ENCODE measurements around the gene KDM4B.

KDM4B gene

DNA sequence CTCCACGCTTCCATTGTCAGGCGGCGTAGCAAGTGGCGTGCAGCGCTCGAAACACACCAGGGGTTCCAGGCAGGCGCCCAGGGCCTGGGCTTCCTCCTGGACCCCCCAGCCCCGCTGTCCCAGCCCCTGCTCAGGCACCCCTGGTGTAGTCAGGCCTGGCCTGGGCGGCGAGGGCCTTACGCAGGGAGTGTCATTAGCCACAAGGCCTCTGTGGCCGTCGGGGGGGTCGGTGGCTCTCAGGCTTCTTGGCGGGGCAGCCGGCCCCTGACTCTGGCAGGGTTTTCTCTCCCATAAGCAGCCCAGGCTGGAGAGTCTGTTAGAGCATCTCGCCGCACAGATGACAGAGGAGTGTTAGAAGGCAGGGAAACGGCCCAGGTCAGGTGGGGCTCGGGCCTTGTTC is 116.7 kb downstream of the KDM4B start:
- Histone ChIP-seq H3K27me3 (ENCODE audit: control insufficient read depth, insufficient read depth, low read length) (no peaks in the 10 kb centered on the region), H3K4me3 (ENCODE audit: low read depth, low read length) (no peak overlapping the region), H3K27ac (ENCODE audit: low read depth, low read length) (0 out of 2 replicates have a peak overlapping the region, but pooled peaks have one; percentile 16), H3K36me3 (ENCODE audit: control insufficient read depth, insufficient read depth, low read length) (peaks cover 38% of the 10 kb centered on the region), H3K4me1 (ENCODE audit: control insufficient read depth, insufficient read depth, low read length) (peaks cover 5% of the 10 kb centered on the region; the same call in 1 of the 2 replicates), H3K9ac (ENCODE audit: low read length) (no peak overlapping the region), H3K9me3 (ENCODE audit: control insufficient read depth, insufficient read depth, low read depth, low read length) (no peaks in the 10 kb centered on the region)

DNA sequence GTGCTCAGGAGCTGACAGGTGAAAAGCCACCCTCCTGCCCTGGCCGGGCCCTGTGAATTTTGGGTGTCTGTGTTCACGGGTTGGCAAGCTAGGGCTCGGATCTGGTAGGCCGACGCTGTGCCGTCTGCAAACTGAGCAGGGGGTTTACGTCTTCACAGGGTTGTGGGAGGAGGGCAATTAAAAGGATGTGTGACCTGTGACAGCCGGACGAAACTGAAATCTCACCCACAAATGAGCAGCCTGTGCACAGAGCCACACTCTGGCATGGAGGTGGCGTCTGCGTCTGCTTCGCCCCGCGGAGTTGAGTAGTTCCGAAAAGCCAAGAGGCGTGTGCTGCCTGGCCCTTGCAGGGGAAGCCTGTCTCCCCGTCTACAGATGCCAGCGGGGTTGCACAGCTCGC is 117.3 kb downstream of the KDM4B start:
- Histone ChIP-seq H3K27ac (ENCODE audit: low read depth, low read length) (no peak overlapping the region), H3K36me3 (ENCODE audit: control insufficient read depth, insufficient read depth, low read length) (peaks cover 31% of the 10 kb centered on the region), H3K4me1 (ENCODE audit: control insufficient read depth, insufficient read depth, low read length) (peaks cover 11% of the 10 kb centered on the region; the same call in 1 of the 2 replicates), H3K9ac (ENCODE audit: low read length) (no peak overlapping the region), H3K27me3 (ENCODE audit: control insufficient read depth, insufficient read depth, low read length) (no peaks in the 10 kb centered on the region), H3K4me3 (ENCODE audit: low read depth, low read length) (no peak overlapping the region), H3K9me3 (ENCODE audit: control insufficient read depth, insufficient read depth, low read depth, low read length) (no peaks in the 10 kb centered on the region)

- no peak overlapping the region for H3K4me3 ChIP-seq (ENCODE audit: low read depth, low read length)
- H3K36me3 ChIP-seq (ENCODE audit: control insufficient read depth, insufficient read depth, low read length), result peaks cover 26% of the 10 kb centered on the region
- no peak overlapping the region for H3K27ac ChIP-seq (ENCODE audit: low read depth, low read length)
- H3K9ac ChIP-seq (ENCODE audit: low read length), result no peak overlapping the region
- no peaks in the 10 kb centered on the region for H3K27me3 ChIP-seq (ENCODE audit: control insufficient read depth, insufficient read depth, low read length)
- H3K4me1 ChIP-seq (ENCODE audit: control insufficient read depth, insufficient read depth, low read length), result peaks cover 17% of the 10 kb centered on the region; the same call in 1 of the 2 replicates
- H3K9me3 ChIP-seq (ENCODE audit: control insufficient read depth, insufficient read depth, low read depth, low read length), result no peaks in the 10 kb centered on the region
These were observed 118.0 kb downstream of the KDM4B start for GRCh38 chr19:5086725-5087439.

GRCh38 chr19:5089283-5089682 is 120.4 kb downstream of the KDM4B start:
- H3K36me3 ChIP-seq (ENCODE audit: control insufficient read depth, insufficient read depth, low read length), result peaks cover 22% of the 10 kb centered on the region
- H3K27ac ChIP-seq (ENCODE audit: low read depth, low read length), result no peak overlapping the region
- H3K27me3 ChIP-seq (ENCODE audit: control insufficient read depth, insufficient read depth, low read length), result no peaks in the 10 kb centered on the region
- H3K4me1 ChIP-seq (ENCODE audit: control insufficient read depth, insufficient read depth, low read length), result peaks cover 25% of the 10 kb centered on the region; the same call in 1 of the 2 replicates
- H3K4me3 ChIP-seq (ENCODE audit: low read depth, low read length), result no peak overlapping the region
- H3K9ac ChIP-seq (ENCODE audit: low read length), result no peak overlapping the region
- H3K9me3 ChIP-seq (ENCODE audit: control insufficient read depth, insufficient read depth, low read depth, low read length), result no peaks in the 10 kb centered on the region

DNA sequence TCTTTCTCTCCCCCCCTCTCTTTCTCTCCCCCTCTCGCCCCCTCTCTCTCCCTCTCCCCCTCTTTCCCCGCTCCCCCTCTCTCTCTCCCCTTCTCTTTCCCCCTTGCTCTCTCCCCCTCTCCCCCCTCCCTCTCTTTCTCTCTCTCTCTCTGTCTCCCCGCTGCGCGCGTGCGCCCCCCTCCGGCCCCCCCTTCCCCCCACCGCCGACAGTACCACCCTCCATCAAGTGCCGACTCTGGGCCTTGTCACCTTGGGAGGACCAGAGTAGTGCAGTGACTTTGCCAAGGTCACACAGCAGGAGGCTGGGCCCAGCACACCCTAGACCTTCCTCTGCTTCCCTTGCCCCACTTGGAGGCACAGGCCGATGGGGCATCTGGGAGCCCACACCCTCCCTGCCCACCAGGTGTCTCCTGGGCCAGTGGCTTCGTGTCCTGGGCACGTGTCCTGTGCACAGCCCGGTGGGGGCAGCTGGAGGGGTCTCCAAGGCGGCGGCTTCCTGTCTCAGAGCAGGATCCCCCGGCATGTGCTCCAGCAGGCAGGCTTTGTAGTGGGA is 121.6 kb downstream of the KDM4B start:
- no peaks in the 10 kb centered on the region for H3K9me3 ChIP-seq (ENCODE audit: control insufficient read depth, insufficient read depth, low read depth, low read length)
- peak overlapping the region; percentile 35; the same call in 1 of the 2 replicates for H3K27ac ChIP-seq (ENCODE audit: low read depth, low read length)
- peak overlapping the region; percentile 6 for H3K9ac ChIP-seq (ENCODE audit: low read length)
- H3K27me3 ChIP-seq (ENCODE audit: control insufficient read depth, insufficient read depth, low read length), result no peaks in the 10 kb centered on the region
- H3K4me3 ChIP-seq (ENCODE audit: low read depth, low read length), result no peak overlapping the region
- H3K36me3 ChIP-seq (ENCODE audit: control insufficient read depth, insufficient read depth, low read length), result peaks cover 22% of the 10 kb centered on the region
- peaks cover 25% of the 10 kb centered on the region; the same call in 1 of the 2 replicates for H3K4me1 ChIP-seq (ENCODE audit: control insufficient read depth, insufficient read depth, low read length)

DNA sequence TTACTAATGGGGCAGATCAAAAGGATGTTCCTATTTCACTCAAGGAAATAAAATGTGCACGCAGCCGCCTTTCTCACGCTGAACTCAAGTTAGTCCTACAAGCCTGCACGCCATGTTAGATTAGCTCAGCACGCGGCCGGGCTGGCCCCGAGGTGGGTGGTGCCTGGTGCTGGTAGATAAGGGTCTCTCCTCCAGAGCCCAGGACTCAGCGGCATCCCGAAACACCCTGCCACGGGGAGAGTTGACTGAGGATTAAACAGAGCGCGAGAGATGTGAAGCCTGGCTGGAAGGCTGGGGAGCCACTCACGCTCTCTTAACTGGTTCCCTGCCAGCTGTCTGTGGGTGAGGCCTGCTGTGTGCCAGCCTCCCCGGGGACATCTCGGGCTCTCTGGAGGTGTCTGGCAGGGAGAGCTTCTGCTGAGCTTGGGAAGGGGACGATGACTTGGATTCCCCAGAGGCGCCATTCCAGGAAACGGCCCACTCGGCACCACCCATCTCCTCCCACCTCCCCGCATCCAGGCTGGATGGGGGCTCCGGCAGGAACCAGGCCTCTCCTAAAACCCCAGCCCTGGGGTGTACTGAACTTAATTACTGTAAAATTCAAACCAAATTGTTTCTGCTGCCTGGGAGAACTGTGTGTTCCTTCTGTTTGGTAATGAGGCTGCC is 122.2 kb downstream of the KDM4B start:
- no peaks in the 10 kb centered on the region for H3K9me3 ChIP-seq (ENCODE audit: control insufficient read depth, insufficient read depth, low read depth, low read length)
- H3K4me1 ChIP-seq (ENCODE audit: control insufficient read depth, insufficient read depth, low read length), result peaks cover 25% of the 10 kb centered on the region; the same call in 1 of the 2 replicates
- H3K4me3 ChIP-seq (ENCODE audit: low read depth, low read length), result no peak overlapping the region
- H3K9ac ChIP-seq (ENCODE audit: low read length), result peak overlapping the region; percentile 6
- H3K27me3 ChIP-seq (ENCODE audit: control insufficient read depth, insufficient read depth, low read length), result no peaks in the 10 kb centered on the region
- peak overlapping the region; percentile 35 for H3K27ac ChIP-seq (ENCODE audit: low read depth, low read length)
- peaks cover 22% of the 10 kb centered on the region for H3K36me3 ChIP-seq (ENCODE audit: control insufficient read depth, insufficient read depth, low read length)

DNA sequence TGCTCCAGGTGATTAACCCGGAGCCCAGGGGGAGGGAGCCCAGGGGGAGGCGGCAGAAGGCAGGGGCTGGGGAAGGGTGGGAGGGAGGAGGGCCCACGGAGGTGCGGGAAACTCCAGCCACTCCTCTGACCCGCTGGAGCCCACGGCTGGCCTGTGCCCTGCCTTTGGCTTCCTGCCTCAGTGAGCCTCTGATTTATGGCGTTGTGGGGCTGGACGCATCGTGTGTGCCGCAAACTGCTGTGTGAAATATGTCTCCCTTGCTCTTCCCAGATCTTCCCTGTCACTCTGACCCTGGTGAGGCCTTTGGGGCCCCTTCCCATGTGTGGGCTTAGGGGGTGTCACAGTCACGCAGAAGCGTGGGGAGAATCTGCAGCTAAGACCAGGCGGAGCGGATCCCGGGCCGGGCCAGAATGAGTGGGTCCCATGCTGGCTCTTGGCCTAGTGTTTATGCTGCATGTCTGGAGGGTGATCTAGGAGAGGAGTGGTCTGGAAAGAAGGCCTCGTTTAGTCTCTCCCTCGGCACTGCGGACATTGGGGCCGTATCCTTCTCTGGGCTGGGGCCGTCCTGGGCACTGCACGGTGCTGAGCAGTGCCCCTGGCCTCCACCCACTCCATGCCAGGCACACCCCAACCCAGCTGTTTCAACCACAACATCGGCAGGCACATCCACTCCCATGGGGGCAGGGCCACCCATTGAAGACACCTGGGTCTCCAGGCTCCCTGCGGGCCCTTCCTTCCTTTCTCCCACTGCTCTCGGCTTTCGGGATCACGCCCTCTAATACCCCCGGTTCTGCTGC is 123.0 kb downstream of the KDM4B start:
- Histone ChIP-seq H3K27ac (ENCODE audit: low read depth, low read length) (peak overlapping the region; percentile 39; the same call in 1 of the 2 replicates), H3K27me3 (ENCODE audit: control insufficient read depth, insufficient read depth, low read length) (no peaks in the 10 kb centered on the region), H3K4me3 (ENCODE audit: low read depth, low read length) (no peak overlapping the region), H3K4me1 (ENCODE audit: control insufficient read depth, insufficient read depth, low read length) (peaks cover 25% of the 10 kb centered on the region; the same call in 1 of the 2 replicates), H3K9ac (ENCODE audit: low read length) (no peak overlapping the region), H3K36me3 (ENCODE audit: control insufficient read depth, insufficient read depth, low read length) (peaks cover 23% of the 10 kb centered on the region), H3K9me3 (ENCODE audit: control insufficient read depth, insufficient read depth, low read depth, low read length) (no peaks in the 10 kb centered on the region)

DNA sequence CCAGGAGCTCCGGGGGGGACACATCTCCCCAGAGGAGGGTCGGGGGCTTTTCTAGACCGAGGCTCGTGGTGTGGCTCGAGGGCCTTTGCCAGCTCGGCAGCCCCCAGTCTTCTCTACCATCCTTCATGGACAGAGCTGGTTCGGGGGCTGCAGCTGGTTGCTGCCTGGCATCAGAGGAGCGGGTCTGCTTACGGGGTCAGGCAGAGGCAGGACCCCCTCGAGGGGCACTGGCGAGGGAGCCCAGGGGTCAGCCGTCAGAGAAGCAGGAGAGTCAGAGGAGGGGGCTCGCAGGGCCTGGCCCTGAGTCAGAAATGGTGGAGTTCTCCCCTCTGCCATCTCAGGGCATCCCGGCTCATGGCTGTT is 123.5 kb downstream of the KDM4B start:
- Histone ChIP-seq H3K4me1 (ENCODE audit: control insufficient read depth, insufficient read depth, low read length) (peaks cover 25% of the 10 kb centered on the region; the same call in 1 of the 2 replicates), H3K9me3 (ENCODE audit: control insufficient read depth, insufficient read depth, low read depth, low read length) (no peaks in the 10 kb centered on the region), H3K27ac (ENCODE audit: low read depth, low read length) (peak overlapping the region; percentile 39; the same call in 1 of the 2 replicates), H3K36me3 (ENCODE audit: control insufficient read depth, insufficient read depth, low read length) (peaks cover 21% of the 10 kb centered on the region), H3K4me3 (ENCODE audit: low read depth, low read length) (no peak overlapping the region), H3K9ac (ENCODE audit: low read length) (no peak overlapping the region), H3K27me3 (ENCODE audit: control insufficient read depth, insufficient read depth, low read length) (no peaks in the 10 kb centered on the region)

- Histone ChIP-seq H3K9me3 (ENCODE audit: control insufficient read depth, insufficient read depth, low read depth, low read length) (peaks cover 2% of the 10 kb centered on the region; the same call in 1 of the 2 replicates), H3K4me1 (ENCODE audit: control insufficient read depth, insufficient read depth, low read length) (peaks cover 25% of the 10 kb centered on the region; the same call in 1 of the 2 replicates), H3K27ac (ENCODE audit: low read depth, low read length) (no peak overlapping the region; the same call in 1 of the 2 replicates), H3K4me3 (ENCODE audit: low read depth, low read length) (no peak overlapping the region), H3K9ac (ENCODE audit: low read length) (no peak overlapping the region), H3K27me3 (ENCODE audit: control insufficient read depth, insufficient read depth, low read length) (no peaks in the 10 kb centered on the region), H3K36me3 (ENCODE audit: control insufficient read depth, insufficient read depth, low read length) (peaks cover 19% of the 10 kb centered on the region)
These were observed 124.5 kb downstream of the KDM4B start for GRCh38 chr19:5093297-5093928.

DNA sequence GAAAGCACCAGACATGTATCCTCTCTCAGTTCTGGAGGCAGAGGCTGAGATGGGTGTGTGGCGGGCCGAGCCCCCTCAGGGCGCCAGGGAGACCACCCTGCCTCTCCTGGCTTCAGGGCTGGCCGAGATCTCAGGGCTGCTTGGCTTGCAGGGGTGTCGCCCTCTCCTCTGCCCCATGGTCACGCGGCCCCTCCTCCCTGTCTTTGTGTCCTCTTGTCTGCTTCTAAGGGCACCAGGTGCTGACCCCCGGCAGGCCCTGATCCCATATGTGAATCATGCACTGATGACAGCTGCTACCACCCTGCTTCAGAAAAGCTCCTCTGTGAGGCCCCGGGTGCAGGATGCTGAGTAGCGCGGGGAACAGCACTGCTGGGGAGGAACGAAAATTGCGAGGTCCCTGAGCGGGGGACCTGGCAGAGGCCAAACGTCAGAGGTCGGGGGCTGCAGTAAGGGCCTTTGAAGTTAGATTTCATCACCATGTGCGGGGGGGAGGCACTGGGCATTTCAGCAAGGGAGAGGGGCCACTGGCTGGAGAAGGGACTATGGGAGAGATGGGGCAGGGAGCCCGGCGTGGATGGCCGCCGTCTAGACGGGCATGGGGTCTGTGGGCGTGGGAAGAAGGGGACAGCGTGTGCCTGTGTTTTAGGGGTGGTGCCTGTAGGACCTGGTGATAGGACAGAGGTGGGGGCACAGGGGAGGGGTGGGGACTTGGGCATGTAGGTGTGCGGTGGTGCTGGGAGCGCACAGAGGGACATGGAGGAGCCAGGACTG is 125.2 kb downstream of the KDM4B start:
- no peak overlapping the region for H3K9ac ChIP-seq (ENCODE audit: low read length)
- peaks cover 19% of the 10 kb centered on the region for H3K36me3 ChIP-seq (ENCODE audit: control insufficient read depth, insufficient read depth, low read length)
- H3K4me1 ChIP-seq (ENCODE audit: control insufficient read depth, insufficient read depth, low read length), result peaks cover 25% of the 10 kb centered on the region; the same call in 1 of the 2 replicates
- peaks cover 10% of the 10 kb centered on the region for H3K9me3 ChIP-seq (ENCODE audit: control insufficient read depth, insufficient read depth, low read depth, low read length)
- no peaks in the 10 kb centered on the region for H3K27me3 ChIP-seq (ENCODE audit: control insufficient read depth, insufficient read depth, low read length)
- no peak overlapping the region for H3K4me3 ChIP-seq (ENCODE audit: low read depth, low read length)
- no peak overlapping the region for H3K27ac ChIP-seq (ENCODE audit: low read depth, low read length)
